ENCODE measurements around the gene XPNPEP2. TPM values are rescaled to one million over a fixed set of nuclear protein-coding genes. Genes with fewer than 3 reads are reported as not detected.
A peak's percentile ranks its signal among the peaks of the same experiment; 100 is the strongest.

XPNPEP2 gene
- total RNA-seq, 3 donors from 2014 or later = 0.44 to 12.8 (median 3.9) TPM

- Histone ChIP-seq H3K27ac (no peak within 1 kb of the TSS), H3K27me3 (peaks cover 0 to 23% of the 10 kb centered on the region in 2 donors), H3K9me3 (no peaks in the 10 kb centered on the region), H3K4me3 (peak within 1 kb of the TSS; percentile 22 to 26 (median 26)), H3K4me1 (no peaks in the 10 kb centered on the region), H3K36me3 (no peaks in the 10 kb centered on the region)
- DNase-seq (ENCODE audit: low spot score in 2 of 2) = no peak
- intact Hi-C loops (cut with DNase I; ENCODE audit: low total_unique reads) = no loop called here
- no peak for TF ChIP-seq CTCF (IDR thresholded peaks at IDR 0.05)
- TF ChIP-seq POLR2A (IDR thresholded peaks at IDR 0.05) = no peak
Measured at GRCh38 chrX:129779747-129780146, 41.0 kb downstream of the XPNPEP2 start, which contains the start of gene SASH3. SASH3 (plus strand) TSS chrX:129779949; CDS start chrX:129780098, 149 bp downstream.

GRCh38 chrX:129780441-129781105 is 41.8 kb downstream of the XPNPEP2 start:
- no peak for DNase-seq (ENCODE audit: low spot score in 2 of 2)
- no peak overlapping the region for H3K27ac ChIP-seq
- intact Hi-C loops (cut with DNase I; ENCODE audit: low total_unique reads) = no loop called here
- peaks cover 0 to 23% of the 10 kb centered on the region in 2 donors for H3K27me3 ChIP-seq
- H3K4me1 ChIP-seq = no peaks in the 10 kb centered on the region
- H3K9me3 ChIP-seq = no peaks in the 10 kb centered on the region
- TF ChIP-seq POLR2A (IDR thresholded peaks at IDR 0.05) (no peak), CTCF (IDR thresholded peaks at IDR 0.05) (no peak), POLR2AphosphoS5 (IDR thresholded peaks at IDR 0.05) (no peak)
- peak overlapping the region; percentile 22 to 26 (median 26) for H3K4me3 ChIP-seq
- H3K36me3 ChIP-seq = no peaks in the 10 kb centered on the region

GRCh38 chrX:129781134-129781672 is 42.4 kb downstream of the XPNPEP2 start:
- H3K4me1 ChIP-seq = no peaks in the 10 kb centered on the region
- peaks cover 0 to 23% of the 10 kb centered on the region in 2 donors for H3K27me3 ChIP-seq
- H3K9me3 ChIP-seq = no peaks in the 10 kb centered on the region
- TF ChIP-seq POLR2A (IDR thresholded peaks at IDR 0.05) (no peak), CTCF (IDR thresholded peaks at IDR 0.05) (no peak), POLR2AphosphoS5 (IDR thresholded peaks at IDR 0.05) (no peak)
- no peaks in the 10 kb centered on the region for H3K36me3 ChIP-seq
- H3K27ac ChIP-seq = no peak overlapping the region
- intact Hi-C loops (cut with DNase I; ENCODE audit: low total_unique reads) = no loop called here
- H3K4me3 ChIP-seq = peak overlapping the region in 2 of 3 donors; percentile 22 to 26
- peak in 1 of 2 donors; percentile 35 for DNase-seq (ENCODE audit: low spot score in 2 of 2)

GRCh38 chrX:129781680-129782495 is 43.1 kb downstream of the XPNPEP2 start:
- Histone ChIP-seq H3K27ac (no peak overlapping the region), H3K27me3 (peaks cover 0 to 26% of the 10 kb centered on the region in 2 donors), H3K4me3 (no peak overlapping the region), H3K9me3 (no peaks in the 10 kb centered on the region), H3K36me3 (no peaks in the 10 kb centered on the region), H3K4me1 (no peaks in the 10 kb centered on the region)
- intact Hi-C loops (cut with DNase I; ENCODE audit: low total_unique reads) = no loop called here
- no peak for DNase-seq (ENCODE audit: low spot score in 2 of 2)
- TF ChIP-seq POLR2A (IDR thresholded peaks at IDR 0.05) (no peak), CTCF (IDR thresholded peaks at IDR 0.05) (no peak), POLR2AphosphoS5 (IDR thresholded peaks at IDR 0.05) (no peak)

- peaks cover 0 to 26% of the 10 kb centered on the region in 2 donors for H3K27me3 ChIP-seq
- no peaks in the 10 kb centered on the region for H3K36me3 ChIP-seq
- intact Hi-C loops (cut with DNase I; ENCODE audit: low total_unique reads) = no loop called here
- H3K9me3 ChIP-seq = no peaks in the 10 kb centered on the region
- no peak for DNase-seq (ENCODE audit: low spot score in 2 of 2)
- H3K4me3 ChIP-seq = no peak overlapping the region
- no peak for TF ChIP-seq POLR2AphosphoS5 (IDR thresholded peaks at IDR 0.05)
- no peak for TF ChIP-seq POLR2A (IDR thresholded peaks at IDR 0.05)
- TF ChIP-seq CTCF (IDR thresholded peaks at IDR 0.05) = no peak
- no peaks in the 10 kb centered on the region for H3K4me1 ChIP-seq
- no peak overlapping the region for H3K27ac ChIP-seq
Measured at GRCh38 chrX:129782706-129783105, 43.9 kb downstream of the XPNPEP2 start.

All from breast epithelium (tissue), 4 donors.